DOHH2 (cell line): ENCODE measurements around the gene COL4A2.

Experiments
- CTCF ChIP-seq: fragments of 200-600 bp; sonication (generic); IDR thresholded peaks from one replicate; pipeline ENCODE4 v1.5.1; 2014; ENCODE audit warnings: antibody characterized with exemption, mild to moderate bottlenecking, low read depth, low read length; ENCODE audit not compliant: poor library complexity, severe bottlenecking
- EZH2phosphoT487 ChIP-seq: fragments of 200-600 bp; sonication (generic); IDR thresholded peaks from 2 replicates; pipeline ENCODE4 v1.6.1; 2017; ENCODE audit warnings: borderline replicate concordance, mild to moderate bottlenecking, antibody characterized with exemption, low read length, moderate library complexity, mixed read lengths

- TF ChIP-seq CTCF (no peak), EZH2phosphoT487 (no peak)
These were observed 136.6 kb downstream of the COL4A2 start for GRCh38 chr13:110443622-110444225.
